GM19099 (cell line): ENCODE measurements around the gene XYLT1.

Source experiments
- POLR2A ChIP-seq: IDR thresholded peaks from 3 replicates; pipeline ENCODE4 v1.6.1; 2011; ENCODE audit warnings: low read depth; ENCODE audit not compliant: insufficient read length; ENCODE audit errors: extremely low read depth

The XYLT1 gene

GRCh38 chr16:17286443-17286842, 184.3 kb downstream of the XYLT1 start:
- TF ChIP-seq POLR2A, result no peak

- no peak for TF ChIP-seq POLR2A
Measured at GRCh38 chr16:17283016-17283415, 187.7 kb downstream of the XYLT1 start.

- TF ChIP-seq POLR2A, result no peak
Measured at GRCh38 chr16:17282247-17282646, 188.5 kb downstream of the XYLT1 start.

GRCh38 chr16:17281052-17281451, 189.7 kb downstream of the XYLT1 start:
- TF ChIP-seq POLR2A, result no peak

GRCh38 chr16:17278988-17279387, 191.8 kb downstream of the XYLT1 start:
- no peak for TF ChIP-seq POLR2A

- no peak for TF ChIP-seq POLR2A
Measured at GRCh38 chr16:17277981-17278381, 192.8 kb downstream of the XYLT1 start.

- TF ChIP-seq POLR2A, result no peak
Measured at GRCh38 chr16:17276610-17277009, 194.2 kb downstream of the XYLT1 start.

- TF ChIP-seq POLR2A, result no peak
Measured at GRCh38 chr16:17276010-17276530, 194.7 kb downstream of the XYLT1 start.

- TF ChIP-seq POLR2A, result no peak
Measured at GRCh38 chr16:17275076-17276009, 195.4 kb downstream of the XYLT1 start.

- TF ChIP-seq POLR2A, result no peak
Measured at GRCh38 chr16:17273142-17273561, 197.6 kb downstream of the XYLT1 start.

- no peak for TF ChIP-seq POLR2A
Measured at GRCh38 chr16:17272716-17273115, 198.0 kb downstream of the XYLT1 start.

GRCh38 chr16:17271687-17272086, 199.1 kb downstream of the XYLT1 start:
- TF ChIP-seq POLR2A, result no peak

- no peak for TF ChIP-seq POLR2A
Measured at GRCh38 chr16:17270683-17271109, 200.1 kb downstream of the XYLT1 start.

- no peak for TF ChIP-seq POLR2A
Measured at GRCh38 chr16:17270111-17270510, 200.6 kb downstream of the XYLT1 start.

- TF ChIP-seq POLR2A, result no peak
Measured at GRCh38 chr16:17269439-17269838, 201.3 kb downstream of the XYLT1 start.
